DOHH2 (cell line): ENCODE data around the gene RRBP1.

ENCODE experiments used
- CTCF ChIP-seq: fragments of 200-600 bp; sonication (generic); IDR thresholded peaks from one replicate; pipeline ENCODE4 v1.5.1; 2014; ENCODE audit warnings: antibody characterized with exemption, mild to moderate bottlenecking, low read depth, low read length; ENCODE audit not compliant: poor library complexity, severe bottlenecking
- EZH2phosphoT487 ChIP-seq: fragments of 200-600 bp; sonication (generic); IDR thresholded peaks from 2 replicates; pipeline ENCODE4 v1.6.1; 2017; ENCODE audit warnings: borderline replicate concordance, mild to moderate bottlenecking, antibody characterized with exemption, low read length, moderate library complexity, mixed read lengths

- TF ChIP-seq CTCF (no peak), EZH2phosphoT487 (no peak)
These were observed 59.8 kb downstream of the RRBP1 start for GRCh38 chr20:17622086-17622850.
